ENCODE measurements around the gene ELMOD3. TPM values are rescaled to one million over a fixed set of nuclear protein-coding genes. Genes with fewer than 3 reads are reported as not detected.
"Not testable (repeated sequence)": the region's sequence is repeated elsewhere in the genome, so short reads cannot be mapped to it uniquely, and the experiment has no call there.

ELMOD3 gene
- total RNA-seq, 1 experiment from 2014 or later, result 14.6 TPM

DNA sequence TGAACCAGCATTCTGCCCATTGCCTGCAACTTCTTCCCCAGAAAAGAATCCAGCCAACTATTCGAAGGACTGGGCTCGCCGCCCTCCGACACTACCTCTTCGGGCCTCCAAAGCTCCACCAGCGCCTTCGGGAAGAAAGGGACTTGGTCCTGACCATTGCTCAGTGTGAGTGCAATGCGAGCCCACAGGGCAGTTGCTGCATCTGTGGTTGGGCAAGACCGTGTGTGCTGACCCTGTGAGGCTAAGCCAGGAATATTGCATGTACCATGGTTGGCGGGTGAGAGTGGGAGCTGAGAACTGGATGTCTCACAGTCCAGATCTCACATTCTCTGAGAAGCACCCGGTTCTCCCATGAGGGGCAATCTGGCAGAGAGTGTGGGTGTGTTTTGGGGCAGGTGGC is 16.5 kb downstream of the ELMOD3 start:
- no peak for DNase-seq (ENCODE audit: low spot score)

DNA sequence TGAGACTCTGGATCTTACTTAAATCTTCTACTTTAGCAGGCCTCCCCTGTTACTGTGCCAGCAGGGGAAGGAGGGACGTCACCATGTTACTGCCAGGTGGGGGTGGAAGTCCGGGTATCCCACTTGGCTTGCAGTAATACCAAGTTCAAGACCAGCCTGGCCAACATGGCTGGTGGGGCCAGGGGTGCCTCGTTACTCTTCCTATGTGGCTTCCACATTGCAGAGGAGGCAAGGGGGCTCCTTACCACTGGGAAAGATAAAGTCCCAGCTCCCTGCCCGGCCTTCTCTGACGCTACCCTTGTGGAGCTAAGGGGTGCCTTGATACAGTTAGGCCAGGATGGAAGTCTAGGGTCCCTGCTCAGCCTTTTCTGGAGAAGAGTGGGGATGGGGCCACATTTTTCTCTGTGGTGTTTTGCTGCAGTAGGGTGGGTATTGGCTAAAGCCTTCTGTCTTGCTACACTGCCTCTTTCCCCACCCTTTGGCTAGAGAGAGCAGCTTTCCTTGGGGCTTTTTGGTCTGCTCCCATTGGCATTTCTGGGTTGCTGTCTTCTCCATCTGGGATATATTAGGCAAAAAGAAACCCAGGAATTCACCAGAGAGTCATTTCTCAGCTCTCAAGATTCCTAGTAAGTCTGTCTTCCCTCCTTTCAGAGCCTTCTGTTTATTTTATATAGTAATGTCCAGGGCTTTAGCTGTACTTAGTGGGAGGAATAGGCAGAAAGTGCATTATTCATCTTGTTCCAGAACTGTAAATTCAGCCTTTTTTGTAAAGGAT is 21.9 kb downstream of the ELMOD3 start:
- no peak for DNase-seq (ENCODE audit: low spot score)

DNA sequence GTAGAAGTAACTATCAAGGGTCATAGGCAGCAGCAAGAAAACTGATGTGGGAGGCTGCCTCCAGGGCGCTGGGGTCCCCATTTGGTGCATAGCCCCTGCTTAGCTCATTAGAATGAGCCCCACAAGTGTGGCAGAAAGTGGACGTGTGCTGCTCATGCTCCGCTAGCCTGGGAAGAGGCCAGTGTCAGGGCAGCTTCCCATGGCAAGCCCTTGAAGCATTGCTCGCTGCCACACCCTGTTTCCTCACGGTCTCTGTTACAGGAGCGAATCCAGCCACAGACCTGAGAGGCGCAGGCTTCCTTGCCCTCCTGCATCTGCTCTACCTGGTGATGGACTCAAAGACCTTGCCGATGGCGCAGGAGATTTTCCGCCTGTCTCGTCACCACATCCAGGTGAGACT is 22.5 kb downstream of the ELMOD3 start:
- no peak for DNase-seq (ENCODE audit: low spot score)

DNA sequence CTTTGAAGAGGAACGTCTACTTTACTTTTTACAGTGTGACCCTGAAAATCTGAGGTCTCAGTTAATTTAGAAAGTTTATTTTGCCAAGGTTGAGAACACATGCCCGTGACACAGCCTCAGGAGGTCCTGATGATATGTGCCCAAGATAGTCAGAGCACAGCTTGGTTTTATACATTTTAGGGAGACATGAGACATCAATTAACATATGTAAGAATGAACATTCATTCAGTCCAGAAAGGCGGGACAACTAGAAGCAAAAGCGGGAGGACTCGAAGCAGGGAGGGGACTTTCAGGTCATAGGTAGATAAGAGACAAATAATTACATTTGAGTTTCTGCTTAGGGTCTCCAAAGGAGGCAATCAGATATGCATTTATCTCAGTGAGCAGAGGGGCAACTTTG is 23.7 kb downstream of the ELMOD3 start:
- no peak for DNase-seq (ENCODE audit: low spot score)

DNA sequence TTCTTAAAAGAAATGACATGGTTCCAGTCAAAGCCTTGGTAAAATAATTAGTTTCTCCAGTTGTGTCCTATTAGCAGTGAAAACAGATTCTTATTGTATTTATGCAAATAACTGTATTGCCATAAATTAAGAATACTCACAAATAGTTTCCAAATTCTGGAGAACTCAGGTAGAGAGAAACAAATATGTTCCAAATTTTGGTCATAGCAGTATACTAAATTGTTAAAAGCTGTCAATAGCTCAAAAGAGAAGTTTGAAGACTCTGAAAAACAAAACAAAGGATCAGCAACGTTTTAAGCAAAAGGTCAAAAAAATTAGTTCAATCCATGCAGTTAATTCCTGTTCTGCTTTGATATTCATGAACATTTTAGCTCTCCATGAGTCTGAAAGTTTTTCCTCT is 25.5 kb downstream of the ELMOD3 start:
- DNase-seq (ENCODE audit: low spot score), result no peak

DNA sequence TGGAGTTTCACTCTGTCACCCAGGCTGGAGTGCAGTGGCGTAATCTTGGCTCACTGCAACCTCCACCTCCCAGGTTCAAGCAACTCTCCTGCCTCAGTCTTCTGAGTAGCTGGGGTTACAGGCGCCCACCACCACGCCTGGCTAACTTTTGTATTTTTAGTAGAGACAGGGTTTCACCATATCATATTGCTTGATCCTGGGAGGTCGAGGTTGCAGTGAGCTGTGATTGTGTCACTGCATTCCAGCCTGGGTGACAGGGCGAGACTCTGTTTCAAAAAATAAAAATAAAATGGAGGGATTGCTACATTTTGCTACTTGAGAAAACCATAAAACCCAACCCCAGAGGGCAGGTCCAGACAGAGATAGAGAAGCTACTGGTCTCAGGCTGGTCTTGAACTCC is 28.6 kb downstream of the ELMOD3 start:
- DNase-seq (ENCODE audit: low spot score), result not testable (repeated sequence)

DNA sequence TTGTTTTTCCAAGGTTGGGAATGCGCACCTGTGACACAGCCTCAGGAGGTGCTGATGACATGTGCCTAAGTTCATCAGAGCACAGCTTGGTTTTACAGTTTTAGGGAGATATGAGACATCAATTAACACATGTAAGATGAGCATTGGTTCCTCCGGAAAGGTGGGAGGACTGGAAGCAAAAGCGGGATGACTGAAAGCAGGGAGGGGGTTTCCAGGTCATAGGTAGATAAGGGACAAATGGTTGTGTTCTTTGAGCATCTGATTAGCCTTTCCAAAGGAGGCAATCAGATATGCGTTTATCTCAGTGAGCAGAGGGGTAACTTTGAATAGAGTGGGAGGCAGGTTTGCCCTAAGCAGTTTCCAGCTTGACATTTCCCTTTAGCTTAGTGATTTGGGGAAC is 29.3 kb downstream of the ELMOD3 start:
- DNase-seq (ENCODE audit: low spot score), result no peak

DNA sequence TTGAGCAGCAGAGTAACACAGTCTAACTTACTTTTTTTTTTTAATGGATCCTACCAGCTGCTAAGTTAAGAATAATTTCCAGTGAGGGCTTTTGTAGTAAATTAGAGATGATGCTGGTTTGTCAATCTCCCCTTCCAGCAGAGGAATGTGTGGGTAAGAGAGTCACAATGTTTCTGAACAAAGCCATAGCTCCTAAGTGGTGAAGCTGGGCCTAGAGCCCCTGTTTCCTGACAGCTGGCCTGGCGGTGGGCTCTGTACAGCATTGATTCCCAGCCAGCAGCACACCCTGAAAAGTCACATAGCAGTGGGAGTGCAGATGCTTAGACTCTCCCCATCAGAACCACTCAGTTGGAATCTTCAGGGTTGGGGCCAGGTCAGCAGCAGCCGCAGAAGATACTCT is 31.2 kb downstream of the ELMOD3 start:
- no peak for DNase-seq (ENCODE audit: low spot score)

DNA sequence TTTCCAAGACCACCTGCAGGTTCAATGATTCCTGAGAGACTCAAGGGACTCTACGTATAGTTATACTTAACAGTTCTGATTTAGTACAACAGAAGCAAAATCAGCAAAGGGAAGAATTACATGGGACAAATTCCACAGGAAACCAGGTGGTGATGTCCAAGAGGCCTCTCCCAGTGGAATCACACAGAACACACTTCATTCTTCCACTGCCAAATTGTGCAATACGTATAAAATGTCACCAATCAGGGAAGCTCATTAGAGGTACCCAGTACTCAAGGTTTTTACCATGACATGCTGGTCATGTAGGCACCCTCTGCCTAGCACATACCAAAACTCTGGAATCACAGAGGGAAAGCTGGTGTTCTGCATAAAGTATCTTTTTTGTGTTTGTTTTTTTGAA is 33.2 kb downstream of the ELMOD3 start:
- DNase-seq (ENCODE audit: low spot score), result no peak

DNA sequence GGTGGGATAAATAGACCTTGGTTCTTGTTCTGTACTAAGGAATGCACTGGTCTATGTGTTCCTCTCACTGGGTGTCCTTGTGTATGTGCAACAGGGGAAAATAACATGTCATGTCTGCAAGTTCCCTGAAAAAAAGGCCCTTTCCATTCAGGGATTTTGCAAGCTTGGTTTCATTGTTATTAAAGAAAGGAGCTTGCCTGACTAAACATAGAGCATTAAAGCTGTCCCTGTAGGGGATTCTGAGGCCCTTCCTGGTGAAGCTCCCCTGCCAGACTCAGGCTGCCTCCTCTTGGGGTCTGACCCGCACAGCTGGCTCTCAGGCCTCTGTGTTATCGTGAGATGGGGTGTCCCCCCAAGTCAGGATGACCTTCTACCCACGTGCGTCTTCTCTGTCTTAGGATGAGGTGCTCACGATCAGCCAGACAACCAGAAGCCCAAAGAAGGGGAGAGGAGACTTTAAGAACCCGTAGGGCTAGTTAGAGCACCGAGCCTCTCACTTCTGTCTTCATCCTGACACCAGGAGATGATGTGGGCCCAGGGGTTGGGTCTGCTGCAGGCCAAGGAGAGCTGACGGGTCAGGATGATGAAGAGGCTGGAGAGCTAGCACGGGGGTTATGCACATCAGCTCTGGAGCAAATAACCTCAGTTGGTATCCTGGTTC is 34.4 kb downstream of the ELMOD3 start:
- DNase-seq (ENCODE audit: low spot score), result no peak

DNA sequence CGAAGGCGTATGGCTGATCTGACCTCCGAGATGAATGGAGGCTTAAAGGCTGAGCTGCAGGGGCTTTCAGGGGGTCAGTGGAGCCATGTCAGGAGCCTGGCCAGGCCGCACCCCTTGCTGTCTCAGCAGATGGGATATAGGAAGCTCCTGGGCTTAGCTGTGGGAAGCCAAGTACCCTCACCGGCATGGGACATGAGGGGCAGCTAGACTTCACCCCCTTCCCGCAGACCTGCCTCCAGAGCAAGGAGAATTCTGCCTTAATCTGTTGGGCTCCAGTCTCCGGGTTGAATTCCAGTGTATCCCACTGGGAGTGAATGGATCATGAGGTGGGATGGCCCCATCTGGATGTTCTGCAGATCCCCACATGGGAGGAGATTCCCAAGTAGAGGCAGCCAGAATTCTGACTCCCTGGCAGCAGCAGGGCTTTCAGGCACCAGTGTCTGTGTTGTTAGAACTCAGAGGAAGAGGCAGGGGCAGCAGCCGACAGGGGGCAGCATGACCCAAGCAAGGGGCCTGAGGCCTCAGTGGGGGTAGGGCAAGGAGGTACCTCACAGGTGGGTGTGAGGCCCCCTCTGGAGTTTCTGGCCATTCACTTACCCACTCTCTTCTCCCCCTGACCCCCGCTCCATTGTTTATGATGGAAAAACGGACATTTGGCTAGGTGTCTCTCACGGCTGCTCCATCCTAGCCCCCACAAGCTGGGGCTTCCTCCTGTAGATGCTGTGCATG is 36.5 kb downstream of the ELMOD3 start:
- DNase-seq (ENCODE audit: low spot score), result no peak

DNA sequence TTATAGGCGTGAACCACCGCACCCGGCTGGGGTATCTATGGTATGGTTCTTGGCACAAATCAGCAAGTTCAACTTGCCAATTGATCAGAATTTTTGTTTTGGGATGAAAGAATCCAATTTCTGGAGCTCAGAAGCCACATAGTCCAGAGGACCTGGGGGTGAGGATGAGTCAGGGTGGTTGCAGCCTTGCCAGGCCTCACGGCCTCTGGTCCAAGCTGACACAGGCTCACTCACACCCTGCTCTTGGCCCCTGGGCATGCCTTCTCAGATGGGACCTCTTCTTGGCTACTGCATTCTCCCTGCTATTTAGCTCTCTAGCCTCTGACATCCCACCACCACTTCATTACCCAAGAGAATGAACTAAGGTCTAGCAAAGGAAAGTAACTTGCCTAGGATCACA is 39.3 kb downstream of the ELMOD3 start:
- no peak for DNase-seq (ENCODE audit: low spot score)

DNA sequence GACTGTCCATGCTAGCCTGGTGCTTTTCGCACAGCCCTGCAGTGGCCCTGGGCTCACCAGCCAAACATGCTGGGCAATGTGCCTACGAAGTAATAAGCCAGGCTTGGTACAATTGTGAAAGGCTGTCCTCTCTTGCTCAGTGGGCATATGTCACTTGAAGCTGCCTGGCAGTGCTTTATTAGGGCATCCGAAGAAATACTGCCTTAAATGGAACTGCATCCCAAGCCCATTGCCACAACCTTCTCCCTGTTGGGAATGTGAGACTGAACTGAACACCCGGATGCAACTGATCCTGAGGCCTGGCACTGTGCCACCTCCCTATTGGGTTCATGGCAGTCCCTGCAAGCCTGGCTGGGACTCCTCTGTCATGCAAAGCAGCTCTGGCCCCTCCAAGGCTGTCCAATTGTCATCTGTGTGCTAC is 39.7 kb downstream of the ELMOD3 start:
- no peak for DNase-seq (ENCODE audit: low spot score)

DNA sequence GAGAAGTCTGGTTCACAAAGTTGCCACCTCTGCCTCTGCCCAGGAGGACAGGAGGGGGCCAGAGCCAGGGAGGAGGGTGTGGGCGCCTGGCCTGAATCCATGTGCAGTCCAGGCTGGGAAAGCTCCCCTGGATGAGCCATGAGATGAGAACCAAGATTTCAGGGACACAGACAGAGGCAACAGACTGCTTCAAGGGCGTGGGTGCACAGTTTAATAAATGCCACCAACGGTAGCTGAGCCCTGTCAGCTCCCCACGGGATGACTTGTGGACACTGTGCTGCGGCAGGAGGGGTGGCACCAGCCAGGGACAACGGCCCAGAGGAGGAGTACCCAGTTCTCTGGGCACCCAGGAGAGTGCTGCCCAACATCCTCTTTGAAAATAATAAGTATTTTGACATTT is 40.4 kb downstream of the ELMOD3 start:
- no peak for DNase-seq (ENCODE audit: low spot score)

DNA sequence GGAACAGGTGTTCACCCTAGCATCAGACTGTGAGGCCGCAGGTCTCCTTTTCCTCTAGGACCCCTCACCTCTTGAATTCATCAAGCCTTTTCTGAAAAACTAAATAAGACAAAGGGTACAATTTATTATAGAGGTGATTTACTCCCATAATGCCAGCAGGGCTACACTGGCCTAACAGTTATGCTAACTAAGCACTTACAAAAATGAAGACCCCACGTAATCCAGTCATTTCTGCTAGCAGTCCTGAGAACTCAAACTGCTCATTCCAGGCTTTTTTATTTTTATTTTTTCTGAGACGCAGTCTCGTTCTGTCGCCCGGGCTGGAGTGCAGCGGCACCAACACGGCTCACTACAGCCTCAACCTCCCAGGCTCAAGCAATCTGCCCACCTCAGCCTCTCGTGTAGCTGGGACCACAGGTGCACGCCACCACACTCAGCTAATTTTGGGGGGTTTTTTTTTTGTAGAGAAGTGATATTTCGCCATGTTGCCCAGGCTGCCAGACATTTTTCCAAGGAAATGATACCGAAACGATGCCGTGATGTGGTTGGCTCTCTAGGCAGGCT is 41.4 kb downstream of the ELMOD3 start:
- DNase-seq (ENCODE audit: low spot score), result no peak

DNA sequence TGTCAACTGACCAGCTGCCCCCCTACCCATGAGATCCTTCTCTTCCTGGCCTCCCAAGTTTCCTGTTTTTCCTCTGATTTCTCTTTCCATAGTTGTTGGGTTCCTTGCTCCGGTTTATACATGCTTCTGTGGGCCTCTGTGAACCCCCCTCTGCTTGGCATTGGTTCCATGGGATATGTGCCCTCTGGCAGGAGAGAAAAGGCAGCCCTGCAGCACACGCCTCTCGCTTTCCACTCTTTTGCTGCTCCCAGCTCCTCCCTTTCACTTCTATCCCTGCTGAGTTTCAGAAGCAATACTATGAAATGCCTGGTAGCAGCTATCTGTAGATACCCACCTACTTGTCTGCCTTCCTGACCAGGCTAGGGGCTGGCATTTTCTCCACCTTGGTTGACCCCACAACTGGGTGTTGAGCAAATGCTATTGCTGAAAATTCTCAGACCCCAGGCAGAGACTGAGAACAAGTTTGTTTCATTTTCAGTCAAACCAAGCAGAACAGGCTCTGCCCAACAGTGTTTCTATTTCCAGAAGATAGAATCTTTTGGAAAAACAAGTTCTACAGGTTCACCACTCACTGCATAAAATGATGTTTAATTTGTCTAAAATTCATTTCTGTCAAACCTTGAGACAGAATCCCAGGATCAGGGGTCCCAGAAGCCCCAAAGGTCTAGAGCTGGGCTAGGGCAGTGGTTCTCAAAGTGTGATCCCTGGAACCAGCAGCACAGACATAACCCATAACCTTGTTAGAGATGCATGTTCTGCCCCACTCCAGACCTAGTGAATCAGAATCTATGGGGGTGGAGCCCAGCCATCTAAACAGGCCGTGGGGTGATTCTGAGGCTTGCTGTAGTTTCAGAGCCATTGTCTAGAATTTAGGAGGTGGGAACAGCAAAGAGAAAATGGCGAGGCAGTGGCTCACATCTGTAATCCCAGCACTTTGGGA is 42.2 kb downstream of the ELMOD3 start:
- DNase-seq (ENCODE audit: low spot score), result no peak

DNA sequence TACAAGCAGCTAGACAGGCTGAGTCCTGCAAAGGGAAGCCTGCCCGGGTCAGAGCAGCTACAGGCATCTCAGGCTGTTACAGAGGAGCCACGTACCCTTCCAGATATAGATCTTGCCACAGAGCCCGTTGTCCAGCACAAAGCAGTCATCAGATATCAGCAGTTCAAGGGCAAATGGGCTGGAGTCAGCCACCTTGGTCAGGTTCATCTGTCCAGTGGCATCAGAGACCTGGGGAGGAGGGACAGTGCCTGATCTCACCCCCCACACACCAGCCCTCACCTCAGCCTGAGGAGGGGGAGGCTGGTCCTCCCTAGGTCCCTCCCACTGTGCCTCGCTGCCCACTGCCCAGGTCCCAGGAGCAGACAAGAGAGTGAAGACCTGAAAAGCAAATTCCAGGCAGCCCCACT is 43.4 kb downstream of the ELMOD3 start:
- DNase-seq (ENCODE audit: low spot score), result no peak

DNA sequence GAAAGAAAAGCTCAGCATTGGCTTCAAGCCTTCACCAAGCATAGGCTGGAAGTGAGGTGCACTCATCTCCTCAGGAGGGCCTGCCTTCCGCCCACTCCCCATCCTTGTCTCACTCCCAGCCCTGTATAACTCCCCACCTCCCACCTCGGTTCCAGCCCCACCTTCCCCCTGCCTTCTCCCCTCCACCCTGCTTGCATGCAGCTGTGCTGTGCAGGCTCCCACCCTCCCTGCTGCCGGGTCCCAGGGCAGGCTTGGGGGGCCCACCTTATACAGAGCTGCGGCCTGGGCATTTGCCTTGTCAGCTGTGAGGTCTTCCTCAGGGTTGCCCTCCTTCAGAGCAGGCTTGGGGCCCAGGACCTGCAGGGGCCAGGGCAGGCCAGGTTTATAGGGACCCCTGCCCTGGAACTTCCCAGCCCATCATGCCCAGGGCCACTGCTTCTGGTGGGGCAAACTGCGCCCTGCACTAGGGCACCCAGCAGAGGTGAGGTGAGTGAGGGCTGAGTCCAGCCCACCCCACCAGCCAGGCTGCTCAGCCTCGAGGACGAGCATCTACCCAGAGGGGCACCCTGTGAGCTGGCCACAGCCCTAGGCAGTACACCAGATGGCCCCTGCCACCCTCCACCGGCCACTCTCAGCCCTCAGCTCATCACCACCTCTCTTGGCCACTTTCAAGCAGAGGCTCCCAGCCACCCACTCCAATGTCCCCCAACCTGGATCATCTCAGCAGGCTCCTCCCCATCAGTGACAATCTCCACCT is 44.0 kb downstream of the ELMOD3 start:
- no peak for DNase-seq (ENCODE audit: low spot score)

DNA sequence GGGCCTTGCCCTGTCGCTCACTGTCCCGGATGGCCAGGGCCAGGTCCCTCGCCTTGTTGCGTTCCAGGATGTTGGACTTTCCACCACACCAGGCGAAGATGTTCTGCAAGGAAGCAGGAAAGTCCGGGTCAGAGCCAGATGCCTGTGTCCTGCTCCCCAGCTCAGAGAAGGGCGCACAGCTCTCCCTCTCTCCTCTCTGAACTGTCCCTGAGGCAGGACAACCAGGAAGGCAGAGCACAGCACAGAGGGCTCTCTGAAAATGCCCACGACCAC is 44.5 kb downstream of the ELMOD3 start:
- no peak for DNase-seq (ENCODE audit: low spot score)

DNA sequence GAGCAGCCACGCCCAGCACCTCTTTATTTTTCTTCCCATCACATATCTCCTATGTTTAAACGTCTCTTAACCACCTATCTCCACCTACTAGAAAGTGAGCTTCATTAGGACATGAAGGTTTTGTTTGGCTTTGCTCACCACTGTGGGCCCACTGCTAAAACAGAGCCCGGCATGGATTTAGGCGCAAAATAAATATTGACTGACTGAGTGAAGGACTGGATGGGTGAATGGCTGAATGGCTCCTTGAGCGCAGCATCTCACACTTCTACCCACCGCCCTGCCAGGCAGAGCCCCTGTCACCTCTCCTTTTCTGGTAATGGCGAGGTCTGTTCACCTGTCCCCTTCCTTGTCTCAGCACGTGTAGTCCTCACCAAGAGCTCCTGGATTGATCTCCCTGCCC is 45.5 kb downstream of the ELMOD3 start:
- no peak for DNase-seq (ENCODE audit: low spot score)

All from H4 (cell line).